Mononuclear cell (primary cell): ENCODE measurements around the gene APMAP. TPM values are rescaled to one million over a fixed set of nuclear protein-coding genes. Genes with fewer than 3 reads are reported as not detected.

Experiments used
- H3K27me3 ChIP-seq: 2 replicates; pipeline ENCODE4 v1.6.0; 2011; ENCODE audit warnings: low read length, control low read depth; ENCODE audit not compliant: insufficient read depth
- H3K4me1 ChIP-seq: 2 replicates; pipeline ENCODE4 v1.5.1; 2011; ENCODE audit warnings: mild to moderate bottlenecking, low read length, control low read depth; ENCODE audit not compliant: insufficient read depth
- H3K4me3 ChIP-seq: 2 replicates; pipeline ENCODE4 v1.5.1; 2011; ENCODE audit warnings: mild to moderate bottlenecking, low read length, moderate library complexity
- H3K9me3 ChIP-seq: 2 replicates; pipeline ENCODE4 v1.5.1; 2011; ENCODE audit warnings: low read depth, mild to moderate bottlenecking, control low read depth, low read length
- total RNA-seq: library from RNA; depleted of rRNA; stranded (reverse); fragments of >200 nt; gene quantifications from one replicate; pipeline ENCODE4 v1.2.3, GENCODE V29; 2012

The APMAP gene
- total RNA-seq, 1 donor: 34.2 TPM

DNA sequence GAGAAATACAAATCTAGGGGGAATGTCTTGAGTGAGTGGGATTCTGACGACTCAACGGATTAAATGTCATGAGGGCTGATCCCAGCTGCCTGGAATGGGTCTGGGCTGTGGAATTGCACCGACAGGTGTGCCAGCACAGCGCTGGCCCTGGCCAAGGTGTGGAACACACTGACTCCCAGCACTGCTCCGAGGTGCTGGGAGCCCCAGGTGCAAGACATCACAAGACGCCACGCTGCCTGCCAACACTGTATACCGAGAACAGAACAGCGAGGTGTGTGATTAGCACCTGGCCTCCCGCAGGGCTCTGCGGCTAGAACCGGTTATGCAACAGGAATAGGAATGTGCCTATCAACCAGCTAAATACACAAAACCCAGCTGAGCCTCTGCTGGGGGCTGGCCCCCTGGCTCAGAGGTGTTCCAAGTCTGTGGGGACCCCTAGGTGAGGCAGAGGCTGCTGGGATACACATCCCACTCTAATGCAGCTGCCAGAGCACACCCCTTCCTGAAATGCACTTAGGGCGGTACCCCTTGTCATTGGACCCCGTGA, 24.8 kb upstream of the APMAP start:
- Histone ChIP-seq H3K4me1 (no peaks in the 10 kb centered on the region), H3K4me3 (no peak overlapping the region)

DNA sequence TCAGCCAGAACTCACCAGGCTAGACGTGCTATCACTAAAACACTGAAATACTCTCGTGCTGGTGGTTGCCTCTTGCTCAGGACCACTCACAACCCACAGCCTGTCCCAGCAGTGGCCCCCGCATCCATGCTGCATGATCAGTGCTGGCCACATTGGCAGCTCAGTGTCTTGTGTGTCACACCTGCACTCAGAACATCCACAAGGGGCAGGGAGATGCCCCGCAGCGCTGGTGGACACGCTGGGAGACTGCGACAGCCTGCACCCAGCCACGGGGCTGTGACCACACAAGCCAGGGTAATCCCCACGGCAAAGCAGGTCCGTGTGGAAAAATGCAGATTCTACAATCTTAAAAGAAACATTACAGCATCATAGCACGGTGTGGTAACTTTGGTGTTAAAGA, 23.9 kb upstream of the APMAP start:
- H3K27me3 ChIP-seq: no peaks in the 10 kb centered on the region
- H3K4me3 ChIP-seq: no peak overlapping the region
- H3K4me1 ChIP-seq: no peaks in the 10 kb centered on the region

More for the DNA sequence above, 24.8 kb upstream of the APMAP start:
- H3K9me3 ChIP-seq: no peaks in the 10 kb centered on the region
- no peaks in the 10 kb centered on the region for H3K27me3 ChIP-seq

DNA sequence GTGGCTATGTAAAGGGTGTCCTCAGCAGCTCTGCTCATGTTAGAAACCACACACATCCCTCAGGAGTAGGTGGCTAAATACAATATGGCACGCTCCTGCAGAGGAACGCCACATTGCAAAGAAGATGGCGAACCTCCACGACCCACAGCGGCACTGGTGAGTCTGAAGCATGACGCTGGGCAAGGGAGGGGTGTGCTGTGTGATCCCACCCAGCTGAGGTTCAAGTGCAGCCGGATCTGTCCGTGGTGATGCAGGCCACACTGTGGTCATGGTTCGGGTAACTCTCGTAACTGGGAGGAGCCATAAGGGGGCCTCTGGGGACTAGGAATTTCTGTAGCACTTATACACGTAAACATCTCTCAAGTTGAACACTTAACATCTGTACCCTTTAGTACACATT, 23.4 kb upstream of the APMAP start:
- H3K4me1 ChIP-seq: no peaks in the 10 kb centered on the region
- no peaks in the 10 kb centered on the region for H3K9me3 ChIP-seq
- H3K27me3 ChIP-seq: no peaks in the 10 kb centered on the region
- no peak overlapping the region for H3K4me3 ChIP-seq

More for the DNA sequence above, 23.9 kb upstream of the APMAP start:
- H3K9me3 ChIP-seq: no peaks in the 10 kb centered on the region

DNA sequence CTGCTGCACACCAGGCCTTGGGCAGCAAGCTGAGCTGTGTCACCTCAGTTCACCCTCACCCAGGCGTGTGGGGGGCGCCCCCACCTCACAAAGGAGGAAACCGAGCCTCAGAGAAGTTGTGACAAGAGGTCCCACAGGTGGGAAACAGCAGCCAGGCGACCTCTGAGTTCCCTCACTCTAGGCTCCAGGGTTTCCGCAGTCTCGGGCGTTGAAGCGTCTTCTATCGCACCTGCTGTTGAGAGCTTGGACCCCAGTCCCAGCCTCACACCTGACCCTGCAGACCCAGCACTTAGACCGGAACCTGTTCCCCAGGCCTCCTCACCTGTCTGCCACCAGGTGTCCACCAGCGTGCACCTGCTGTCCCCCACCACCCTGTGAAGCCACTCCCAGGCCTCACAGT, 22.3 kb upstream of the APMAP start:
- Histone ChIP-seq H3K27me3 (no peaks in the 10 kb centered on the region), H3K4me1 (no peaks in the 10 kb centered on the region), H3K4me3 (no peak overlapping the region), H3K9me3 (no peaks in the 10 kb centered on the region)

DNA sequence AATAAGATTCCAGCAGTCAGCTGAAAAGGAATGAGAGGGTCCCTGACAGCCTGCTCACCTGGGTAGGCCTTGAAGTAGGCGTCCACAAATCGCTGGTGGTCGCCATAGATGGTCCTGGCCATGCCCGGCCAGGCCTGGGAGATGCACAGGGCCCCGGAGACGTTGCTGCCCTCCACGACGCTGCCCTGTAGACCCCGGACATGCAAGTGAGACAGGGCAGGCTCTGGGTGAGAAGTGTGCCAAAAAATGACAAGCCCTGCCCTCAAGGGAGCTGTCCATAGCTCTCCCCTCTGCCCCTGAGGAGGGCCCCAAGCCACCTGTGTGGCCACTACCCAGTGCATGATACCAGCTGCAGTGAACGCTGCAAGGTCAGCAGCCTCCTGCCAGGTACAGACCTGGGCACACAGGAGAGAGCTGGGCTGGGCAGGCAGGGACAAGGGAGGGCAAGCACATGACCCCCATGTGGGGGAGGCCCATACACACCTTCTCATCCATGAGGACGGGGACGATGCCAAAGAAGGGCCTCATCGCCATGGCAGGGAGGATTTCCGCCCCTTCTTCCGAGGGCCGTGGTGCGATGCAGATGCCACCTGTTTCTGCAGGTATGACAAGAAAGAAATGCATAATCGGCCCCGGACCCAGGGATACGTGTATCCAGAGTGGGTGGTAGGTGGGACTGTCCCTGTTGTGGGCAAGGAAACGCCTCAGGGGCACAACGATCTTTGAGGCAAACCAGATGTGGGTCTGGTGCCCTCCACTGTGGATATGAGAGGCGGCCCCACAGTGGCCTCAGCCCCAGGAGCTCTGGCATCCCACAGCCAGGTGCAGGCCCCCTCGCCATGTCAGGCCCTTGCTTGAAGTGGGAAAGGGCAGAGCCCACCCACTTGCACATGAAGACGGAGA, 21.2 kb upstream of the APMAP start:
- H3K9me3 ChIP-seq: no peaks in the 10 kb centered on the region
- no peaks in the 10 kb centered on the region for H3K4me1 ChIP-seq
- no peak overlapping the region for H3K4me3 ChIP-seq
- no peaks in the 10 kb centered on the region for H3K27me3 ChIP-seq

DNA sequence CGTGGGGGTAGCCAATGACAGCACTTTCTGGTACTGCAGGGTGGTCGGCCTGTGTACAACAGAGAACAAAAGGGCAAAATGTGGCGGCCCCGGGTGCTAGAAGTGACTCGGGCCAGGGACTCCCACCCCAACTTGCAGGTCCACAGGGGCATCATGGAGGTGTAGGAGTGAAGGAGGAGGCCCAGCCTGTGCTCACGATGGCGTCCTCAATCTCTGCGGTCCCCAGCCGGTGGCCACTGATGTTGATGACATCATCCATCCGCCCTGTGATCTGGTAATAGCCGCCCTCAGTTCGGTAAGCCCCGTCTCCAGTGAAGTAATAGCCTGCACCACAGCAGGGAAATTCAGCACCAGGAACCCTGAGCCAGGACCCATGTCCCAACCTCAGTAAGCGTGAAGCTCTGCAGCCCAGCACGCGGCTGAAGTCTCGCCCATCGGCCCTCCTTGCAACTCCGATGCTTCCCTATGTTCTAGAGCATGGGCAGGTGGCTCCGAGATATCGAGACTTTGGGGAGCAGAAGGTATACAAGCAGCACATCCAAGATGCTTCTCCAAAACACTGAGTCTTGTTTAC, 20.2 kb upstream of the APMAP start:
- H3K9me3 ChIP-seq: no peaks in the 10 kb centered on the region
- H3K4me3 ChIP-seq: no peak overlapping the region
- no peaks in the 10 kb centered on the region for H3K4me1 ChIP-seq
- no peaks in the 10 kb centered on the region for H3K27me3 ChIP-seq

DNA sequence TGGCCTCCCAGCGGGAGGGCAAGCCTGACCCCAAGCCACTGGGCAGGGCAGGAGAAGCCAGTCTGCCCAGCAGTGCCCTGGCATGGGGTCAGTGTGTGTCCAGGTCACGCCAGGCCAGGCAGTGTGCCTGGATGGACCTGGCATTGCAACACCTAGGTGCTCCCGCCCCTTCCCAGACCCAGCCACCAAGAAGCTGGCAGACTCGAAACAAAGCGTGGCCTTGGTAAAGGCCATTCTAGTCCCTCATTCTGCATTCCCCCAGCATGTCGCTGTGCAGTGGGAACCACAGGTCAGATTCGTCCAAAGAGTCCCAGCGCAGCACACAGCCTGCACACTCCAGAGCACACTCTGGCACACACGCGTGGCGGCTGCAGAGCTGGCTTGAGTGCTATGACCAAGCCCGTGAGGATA, 19.3 kb upstream of the APMAP start:
- Histone ChIP-seq H3K9me3 (no peaks in the 10 kb centered on the region), H3K4me3 (no peak overlapping the region), H3K4me1 (no peaks in the 10 kb centered on the region), H3K27me3 (no peaks in the 10 kb centered on the region)

DNA sequence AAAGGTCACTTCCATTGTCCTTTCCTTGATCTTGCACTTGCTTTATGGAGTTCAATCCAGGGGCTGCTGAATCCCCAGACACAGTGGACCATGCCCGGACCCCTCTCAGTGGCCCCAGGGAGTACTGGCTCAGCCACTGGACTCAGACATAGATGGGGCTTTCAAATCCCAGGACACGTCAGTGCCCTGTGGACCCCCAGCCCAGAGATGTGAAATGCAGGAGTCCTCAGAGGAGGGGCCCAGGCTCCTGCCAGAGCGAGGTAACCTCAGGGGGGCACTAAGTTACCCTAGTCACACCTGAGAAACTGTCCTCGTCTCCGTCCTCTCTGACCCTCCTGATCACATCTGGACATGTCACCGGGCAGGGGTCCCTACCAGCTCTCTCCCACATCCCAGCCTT, 18.7 kb upstream of the APMAP start:
- H3K4me3 ChIP-seq: no peak overlapping the region
- no peaks in the 10 kb centered on the region for H3K27me3 ChIP-seq
- no peaks in the 10 kb centered on the region for H3K9me3 ChIP-seq
- no peaks in the 10 kb centered on the region for H3K4me1 ChIP-seq

DNA sequence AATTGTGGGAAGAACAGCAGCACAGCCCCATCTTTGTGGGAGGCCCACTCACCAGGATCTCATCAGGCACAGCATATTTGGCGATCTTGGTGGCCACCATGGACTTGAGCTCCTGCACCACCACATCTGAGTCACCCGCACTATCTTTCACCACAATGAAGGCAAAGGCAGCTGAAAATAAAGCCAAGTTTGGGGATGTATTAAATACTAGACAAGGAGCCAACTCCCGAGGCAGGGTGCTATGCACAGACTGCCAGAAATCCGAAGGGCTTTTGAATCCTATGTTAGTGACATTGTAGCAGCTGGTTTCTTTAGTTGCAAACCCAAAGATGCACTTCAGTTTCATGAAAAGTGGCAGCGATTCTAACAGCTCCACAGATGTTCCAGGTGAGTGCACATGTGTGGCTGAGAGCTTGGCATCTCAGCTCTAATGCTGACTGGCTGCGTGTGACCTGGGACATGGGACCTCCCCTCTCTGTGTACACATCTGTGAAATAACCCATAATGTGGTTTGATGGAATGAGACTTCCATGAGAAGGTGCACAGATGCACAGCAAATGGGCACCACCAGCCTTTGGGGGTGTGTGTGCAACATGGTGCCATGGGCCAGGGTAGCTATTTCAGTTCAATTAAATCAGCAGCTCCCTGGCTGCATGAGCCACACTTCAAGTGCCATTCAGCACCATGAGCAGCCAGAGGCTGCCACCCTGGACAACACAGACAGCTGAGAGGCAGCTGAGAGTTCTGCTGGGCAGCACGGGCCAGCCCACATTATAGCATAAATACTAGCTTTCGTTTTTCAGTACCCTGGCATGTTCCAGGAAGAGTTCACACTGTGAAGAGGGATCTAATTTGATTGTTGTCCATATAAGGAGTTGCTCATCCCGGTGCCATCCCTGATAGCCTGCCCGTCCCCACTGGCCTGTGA, 16.9 kb upstream of the APMAP start:
- H3K9me3 ChIP-seq: no peaks in the 10 kb centered on the region
- H3K27me3 ChIP-seq: no peaks in the 10 kb centered on the region
- H3K4me3 ChIP-seq: no peak overlapping the region
- H3K4me1 ChIP-seq: no peaks in the 10 kb centered on the region

DNA sequence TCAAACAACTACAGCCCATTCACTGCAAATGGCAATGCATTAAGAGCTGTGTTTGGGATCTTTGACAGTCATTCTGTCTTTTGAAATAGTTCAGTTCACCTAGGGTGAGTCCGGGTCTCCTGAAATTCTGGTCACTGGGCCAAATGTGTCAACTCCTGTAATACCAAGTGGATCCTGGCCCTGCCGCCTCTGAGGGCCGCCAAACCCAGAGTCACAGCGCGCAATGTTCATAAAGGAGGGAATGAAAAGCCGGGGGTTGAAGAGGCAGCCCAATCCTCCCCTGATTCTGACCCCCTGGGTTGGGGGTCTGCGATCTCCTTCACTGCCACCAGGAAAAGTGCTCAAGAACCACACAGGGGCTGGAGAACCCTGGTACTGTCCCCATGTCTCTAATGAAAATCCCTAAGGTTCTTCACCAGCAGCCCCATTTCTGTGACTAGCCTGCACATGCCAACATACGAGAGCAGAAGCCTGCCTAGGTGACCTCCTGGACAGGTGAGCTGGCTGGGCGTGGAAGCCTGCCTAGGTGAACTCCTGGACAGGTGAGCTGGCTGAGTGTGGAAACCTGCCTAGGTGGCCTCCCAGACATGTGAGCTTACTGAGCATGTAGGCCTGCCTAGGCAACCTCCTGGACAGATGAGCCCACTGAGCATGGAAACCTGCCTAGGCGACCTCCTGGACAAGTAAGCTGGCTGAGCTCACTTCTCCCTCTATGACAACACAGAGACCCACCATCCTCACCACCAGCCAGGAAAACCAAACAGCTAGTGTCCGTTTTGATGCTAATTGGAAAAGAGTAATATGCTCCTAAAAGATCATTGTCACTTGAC, 16.1 kb upstream of the APMAP start:
- Histone ChIP-seq H3K4me3 (no peak overlapping the region), H3K27me3 (no peaks in the 10 kb centered on the region), H3K4me1 (no peaks in the 10 kb centered on the region), H3K9me3 (no peaks in the 10 kb centered on the region)

DNA sequence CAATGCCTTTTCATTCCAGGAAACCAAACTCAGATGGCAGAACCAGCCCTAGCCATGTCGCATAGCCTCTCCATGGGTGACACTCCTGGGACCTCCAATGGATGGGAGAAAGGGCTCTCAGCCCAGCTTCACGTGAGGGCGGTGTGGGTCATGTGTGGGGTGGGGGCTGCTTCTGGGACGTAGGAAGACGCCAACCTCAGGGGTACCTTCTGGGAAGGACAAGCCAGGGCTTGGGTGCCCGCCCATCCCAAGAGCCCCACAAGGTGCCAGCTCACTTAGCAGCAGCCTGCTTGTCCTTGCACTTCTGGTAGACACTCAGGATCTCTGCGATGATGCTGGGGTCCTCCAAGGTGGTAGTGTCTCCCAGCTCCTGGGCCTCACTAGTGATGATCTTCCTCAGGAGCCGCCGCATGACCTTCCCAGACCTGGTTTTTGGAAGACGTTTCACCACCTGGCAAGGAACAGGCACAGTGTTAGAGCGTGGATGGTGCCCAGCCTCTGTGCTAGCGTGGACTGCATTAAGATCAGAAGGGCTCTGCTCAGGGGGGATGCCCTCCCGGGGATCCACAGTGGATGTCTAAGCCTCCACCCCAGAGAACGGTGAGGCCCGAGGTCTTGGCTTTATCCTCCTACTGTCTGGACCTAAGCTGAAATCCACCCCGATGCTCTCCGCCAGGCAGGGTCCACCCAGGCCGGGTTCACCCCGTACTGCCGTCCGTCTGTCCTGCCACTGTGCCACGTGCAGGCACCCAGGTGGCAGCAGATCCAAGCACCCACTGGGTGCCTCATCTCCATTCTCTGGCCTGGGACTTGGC, 15.1 kb upstream of the APMAP start:
- H3K27me3 ChIP-seq: no peaks in the 10 kb centered on the region
- no peaks in the 10 kb centered on the region for H3K9me3 ChIP-seq
- H3K4me1 ChIP-seq: no peaks in the 10 kb centered on the region
- no peak overlapping the region for H3K4me3 ChIP-seq

DNA sequence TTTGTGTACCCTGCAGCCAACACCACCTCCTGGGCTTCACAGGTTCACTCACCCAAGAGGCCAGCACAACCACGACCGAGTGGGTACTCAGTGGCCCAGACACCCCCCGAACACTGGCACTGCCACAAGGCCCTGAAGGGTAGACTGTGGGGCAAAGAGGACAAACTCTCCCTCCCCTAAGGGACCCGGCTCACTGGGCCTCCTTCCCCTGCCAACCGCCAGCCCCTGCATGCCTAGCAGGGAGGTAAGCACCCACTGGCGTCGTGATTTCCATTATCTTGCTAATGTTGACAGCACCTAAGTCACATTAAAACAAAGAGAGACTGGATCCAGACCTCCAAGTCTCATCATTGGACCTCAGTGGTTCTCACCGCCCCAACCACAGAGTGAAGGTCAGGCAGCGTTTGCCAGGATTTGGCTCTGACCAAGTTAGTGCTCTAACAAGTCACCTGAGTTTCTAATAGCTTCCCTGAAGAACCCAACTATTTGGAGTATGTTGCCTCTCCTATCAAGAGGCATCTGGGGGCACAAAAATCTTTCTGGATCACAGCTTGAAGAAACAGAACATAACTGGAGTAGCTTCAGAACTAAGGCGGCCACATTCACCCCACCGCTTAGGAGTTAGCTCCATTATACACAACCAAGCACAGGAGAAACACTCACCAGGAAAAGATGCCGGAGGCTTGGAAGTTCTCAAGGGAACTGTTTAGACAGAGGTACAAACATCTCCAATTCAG, 14.0 kb upstream of the APMAP start:
- Histone ChIP-seq H3K4me3 (no peak overlapping the region), H3K4me1 (no peaks in the 10 kb centered on the region), H3K27me3 (no peaks in the 10 kb centered on the region), H3K9me3 (no peaks in the 10 kb centered on the region)

DNA sequence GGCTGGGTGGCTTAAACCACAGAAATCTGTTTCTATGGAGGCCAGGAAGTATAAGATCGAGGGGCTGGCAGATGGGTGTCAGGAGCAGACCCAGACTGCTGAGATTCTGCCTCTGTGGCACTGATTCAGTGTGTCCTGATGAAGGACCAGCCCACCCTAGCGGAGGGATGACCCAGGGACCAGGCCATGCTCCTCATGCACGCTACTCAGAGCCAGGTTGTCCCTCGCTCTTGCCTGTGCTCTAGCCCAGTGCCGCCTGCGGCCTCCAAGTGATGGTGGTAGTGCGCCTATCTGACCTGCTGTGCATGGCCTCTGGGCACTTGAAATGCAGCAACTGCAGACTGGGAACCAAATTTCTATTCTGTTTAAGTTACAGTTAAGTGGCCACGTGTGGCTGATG, 13.1 kb upstream of the APMAP start:
- H3K4me1 ChIP-seq: no peaks in the 10 kb centered on the region
- no peaks in the 10 kb centered on the region for H3K27me3 ChIP-seq
- H3K4me3 ChIP-seq: no peak overlapping the region
- H3K9me3 ChIP-seq: no peaks in the 10 kb centered on the region
